Psoas muscle (tissue), 8 donors: ENCODE measurements around the gene ZNF716. TPM values are rescaled to one million over a fixed set of nuclear protein-coding genes. Genes with fewer than 3 reads are reported as not detected.

Experiments
- ATAC-seq, 4 donors: fragments of 200-7000 bp; cut with Tn5 transposase; one replicate each; pipeline ENCODE4 v1.9.1; 2020; ENCODE audit warnings: moderate library complexity in 3 of 4, mild to moderate bottlenecking in 2 of 4
- DNase-seq, 2 donors: peaks; one replicate each; pipeline ENCODE4 v3.0.0-alpha.2; 2020
- H3K27ac ChIP-seq: fragments of 200-600 bp; one replicate; pipeline ENCODE4 v1.8.0; 2022
- H3K27me3 ChIP-seq, 3 donors: fragments of 200-600 bp in 1 of 3; one replicate each; pipeline versions ENCODE4 v1.6.1 to v1.8.0; 2013 to 2022; ENCODE audit warnings: low read length in 2 of 3, mild to moderate bottlenecking in 2 of 3, moderate library complexity in 1 of 3; ENCODE audit not compliant: insufficient read depth in 3 of 3
- H3K36me3 ChIP-seq, 2 donors: fragments of 200-600 bp in 1 of 2; one replicate each; pipeline versions ENCODE4 v1.6.1 to v1.8.0; 2013 to 2022; ENCODE audit warnings: low read depth in 1 of 2, mild to moderate bottlenecking in 1 of 2, moderate library complexity in 1 of 2; ENCODE audit not compliant: insufficient read depth in 1 of 2
- H3K4me1 ChIP-seq: fragments of 200-600 bp; one replicate; pipeline ENCODE4 v1.8.0; 2022
- H3K4me3 ChIP-seq: fragments of 200-600 bp; one replicate; pipeline ENCODE4 v1.8.0; 2022; ENCODE audit warnings: mild to moderate bottlenecking
- H3K9me3 ChIP-seq: fragments of 200-600 bp; one replicate; pipeline ENCODE4 v1.8.0; 2022
- WGBS, 3 donors: extraction: QIAGEN DNeasy Blood & Tissue Kit; methylation state at CpG; one replicate each; pipeline versions ENCODE4 v1.1.6 to v1.1.7; 2013; 5-methylcytosine and 5-hydroxymethylcytosine counted together
- intact Hi-C, 2 donors: fragments of 100-400 bp; cut with DNase I; formaldehyde crosslinking; loops; one replicate each; pipeline versions ENCODE4 v1.11.0 to v1.14.2; 2022
- polyA plus RNA-seq, 3 donors: library from polyadenylated mRNA; stranded (reverse); fragments of 200-250 nt; gene quantifications; one replicate each; pipeline ENCODE4 v1.2.3, GENCODE V29; 2013
- total RNA-seq, 4 donors: library from RNA; stranded (reverse); fragmentation: NEBNext Ultra II Directional in 2 of 4; extraction: Animal tissue kit (Norgen Biotek cat#: 25700) in 2 of 4; gene quantifications; one replicate each; pipeline versions ENCODE4 v1.2.1 to v1.2.4, GENCODE V29; 2021 to 2023
- TF ChIP-seq, protein P1 (sequence below): fragments of 200-600 bp; IDR thresholded peaks from one replicate; pipeline ENCODE4 v1.8.0; 2022; ENCODE audit warnings: antibody characterized with exemption
- donor health status: healthy with polysubstance abuse.
- donor health status: DM: no; HTN: no; CAD: no; lungs with moderate emphysema.
- donor health status: Bipolar disorder and iron deficiency.
- donor health status: healthy.
- donor health status: DM: yes; HTN: yes; CAD: no.
- donor health status: DM: no; HTN: no; CAD: no.
- donor health status: DM: no; HTN: no; CAD: no.
- donor health status: DM: yes; HTN: yes; CAD: no.

The ZNF716 gene
- total and polyA plus RNA-seq, 7 donors, result not detected

GRCh38 chr7:57496395-57496794 lies 46.4 kb downstream of the ZNF716 start:
- TF ChIP-seq, protein P1, sequence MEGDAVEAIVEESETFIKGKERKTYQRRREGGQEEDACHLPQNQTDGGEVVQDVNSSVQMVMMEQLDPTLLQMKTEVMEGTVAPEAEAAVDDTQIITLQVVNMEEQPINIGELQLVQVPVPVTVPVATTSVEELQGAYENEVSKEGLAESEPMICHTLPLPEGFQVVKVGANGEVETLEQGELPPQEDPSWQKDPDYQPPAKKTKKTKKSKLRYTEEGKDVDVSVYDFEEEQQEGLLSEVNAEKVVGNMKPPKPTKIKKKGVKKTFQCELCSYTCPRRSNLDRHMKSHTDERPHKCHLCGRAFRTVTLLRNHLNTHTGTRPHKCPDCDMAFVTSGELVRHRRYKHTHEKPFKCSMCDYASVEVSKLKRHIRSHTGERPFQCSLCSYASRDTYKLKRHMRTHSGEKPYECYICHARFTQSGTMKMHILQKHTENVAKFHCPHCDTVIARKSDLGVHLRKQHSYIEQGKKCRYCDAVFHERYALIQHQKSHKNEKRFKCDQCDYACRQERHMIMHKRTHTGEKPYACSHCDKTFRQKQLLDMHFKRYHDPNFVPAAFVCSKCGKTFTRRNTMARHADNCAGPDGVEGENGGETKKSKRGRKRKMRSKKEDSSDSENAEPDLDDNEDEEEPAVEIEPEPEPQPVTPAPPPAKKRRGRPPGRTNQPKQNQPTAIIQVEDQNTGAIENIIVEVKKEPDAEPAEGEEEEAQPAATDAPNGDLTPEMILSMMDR, result no peak
- peaks cover 14% of the 10 kb centered on the region for H3K9me3 ChIP-seq

GRCh38 chr7:57505176-57505575 lies 55.2 kb downstream of the ZNF716 start:
- no peak for ATAC-seq
- no peak for DNase-seq
- 30 to 75% (median 56%) methylated on average over 1 of the region's 1 CpG for WGBS, 3 donors
- intact Hi-C loops, result no loop called here
- no peak overlapping the region for H3K27ac ChIP-seq
- H3K27me3 ChIP-seq, result no peaks in the 10 kb centered on the region
- no peak overlapping the region for H3K4me3 ChIP-seq
- no peaks in the 10 kb centered on the region for H3K36me3 ChIP-seq
- H3K9me3 ChIP-seq, result peaks cover 20% of the 10 kb centered on the region
- TF ChIP-seq, protein P1, result no peak
- no peaks in the 10 kb centered on the region for H3K4me1 ChIP-seq

More at GRCh38 chr7:57496395-57496794, 46.4 kb downstream of the ZNF716 start:
- WGBS, 3 donors, result 58 to 67% (median 65%) methylated on average over 6 of the region's 6 CpGs
- no peaks in the 10 kb centered on the region for H3K36me3 ChIP-seq
- no peak overlapping the region for H3K27ac ChIP-seq
- no peaks in the 10 kb centered on the region for H3K27me3 ChIP-seq
- no peak overlapping the region for H3K4me3 ChIP-seq
- no peaks in the 10 kb centered on the region for H3K4me1 ChIP-seq
- DNase-seq (no peak), ATAC-seq (no peak)
- intact Hi-C loops, result no loop called here
